RWPE2 (cell line): ENCODE measurements around the gene SASH1.

Experiments used
- ATAC-seq: fragments of 200-7000 bp; cut with Tn5 transposase; 3 replicates; pipeline ENCODE4 v1.9.1; 2021; ENCODE audit warnings: low read depth
- DNase-seq: peaks from one replicate; pipeline ENCODE4 v3.0.0-alpha.2; 2020; ENCODE audit warnings: low spot score
- H3K27ac ChIP-seq: fragments of 450-650 bp; 2 replicates; pipeline ENCODE4 v1.5.1; 2017; ENCODE audit warnings: mild to moderate bottlenecking; ENCODE audit not compliant: poor library complexity, severe bottlenecking
- H3K27me3 ChIP-seq: fragments of 250-450 bp; sonication (Bioruptor Pico); 2 replicates; pipeline ENCODE4 v1.5.1; 2021; ENCODE audit warnings: mild to moderate bottlenecking, moderate library complexity; ENCODE audit not compliant: insufficient read depth, poor library complexity, severe bottlenecking
- H3K36me3 ChIP-seq: fragments of 250-450 bp; sonication (Bioruptor Pico); 2 replicates; pipeline ENCODE4 v1.5.1; 2020; ENCODE audit warnings: low read depth, mild to moderate bottlenecking, moderate library complexity
- H3K4me1 ChIP-seq: fragments of 250-450 bp; sonication (Bioruptor Pico); 2 replicates; pipeline ENCODE4 v1.5.1; 2021; ENCODE audit warnings: mild to moderate bottlenecking, moderate library complexity; ENCODE audit not compliant: insufficient read depth, poor library complexity, severe bottlenecking
- H3K4me3 ChIP-seq: fragments of 250-450 bp; sonication (Bioruptor Pico); 2 replicates; pipeline ENCODE4 v1.5.1; 2021; ENCODE audit warnings: mild to moderate bottlenecking, moderate library complexity; ENCODE audit not compliant: severe bottlenecking
- H3K9me3 ChIP-seq: fragments of 250-450 bp; sonication (Bioruptor Pico); 2 replicates; pipeline ENCODE4 v1.5.1; 2021; ENCODE audit warnings: mild to moderate bottlenecking, moderate library complexity; ENCODE audit not compliant: severe bottlenecking
- TF ChIP-seq, protein P1 (sequence below): fragments of 450-650 bp; IDR thresholded peaks from one replicate; pipeline ENCODE4 v1.5.1; 2017; ENCODE audit warnings: mild to moderate bottlenecking, moderate library complexity; ENCODE audit not compliant: poor library complexity, severe bottlenecking

Gene SASH1

DNA sequence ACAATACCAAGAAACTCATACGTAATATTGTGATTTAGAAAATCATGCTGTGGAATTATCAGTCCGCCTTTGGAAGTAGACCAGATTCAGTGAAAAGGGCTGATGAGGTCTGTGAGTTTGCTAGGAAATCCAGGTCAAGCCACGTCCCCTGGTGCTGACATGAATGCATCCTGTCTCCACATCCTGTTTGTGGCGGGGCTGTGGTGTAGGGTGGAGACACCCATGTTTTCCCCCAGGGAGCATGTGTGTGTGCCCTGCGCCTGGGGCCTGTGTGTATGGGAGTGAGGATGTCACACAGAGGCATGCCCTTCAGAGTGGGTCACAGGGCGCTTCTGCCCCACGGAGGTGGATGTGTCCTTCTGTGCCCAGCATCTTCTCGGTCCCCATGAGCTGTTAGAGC, 109.1 kb downstream of the SASH1 start:
- ATAC-seq: no peak
- peaks cover 2% of the 10 kb centered on the region for H3K4me1 ChIP-seq

DNA sequence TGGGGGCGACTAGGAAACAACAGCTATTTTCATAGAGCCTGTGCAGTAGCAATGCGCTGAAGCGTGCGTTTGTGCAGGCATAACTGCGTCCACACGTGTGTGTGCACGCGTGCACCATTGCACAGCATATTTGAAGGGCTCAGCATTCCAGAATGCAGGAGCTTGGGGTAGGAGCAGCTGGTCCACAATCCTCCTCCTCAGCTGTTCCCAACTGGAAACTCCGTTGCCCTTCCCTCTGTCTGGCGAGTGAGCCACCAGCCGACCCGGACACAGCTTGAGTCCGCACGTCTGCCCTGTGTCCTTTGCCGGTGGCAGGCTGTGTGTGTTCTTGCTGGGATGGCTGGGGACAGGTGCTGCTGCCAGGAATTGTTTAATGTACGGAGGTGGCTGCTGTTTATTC, 110.2 kb downstream of the SASH1 start:
- TF ChIP-seq, protein P1, sequence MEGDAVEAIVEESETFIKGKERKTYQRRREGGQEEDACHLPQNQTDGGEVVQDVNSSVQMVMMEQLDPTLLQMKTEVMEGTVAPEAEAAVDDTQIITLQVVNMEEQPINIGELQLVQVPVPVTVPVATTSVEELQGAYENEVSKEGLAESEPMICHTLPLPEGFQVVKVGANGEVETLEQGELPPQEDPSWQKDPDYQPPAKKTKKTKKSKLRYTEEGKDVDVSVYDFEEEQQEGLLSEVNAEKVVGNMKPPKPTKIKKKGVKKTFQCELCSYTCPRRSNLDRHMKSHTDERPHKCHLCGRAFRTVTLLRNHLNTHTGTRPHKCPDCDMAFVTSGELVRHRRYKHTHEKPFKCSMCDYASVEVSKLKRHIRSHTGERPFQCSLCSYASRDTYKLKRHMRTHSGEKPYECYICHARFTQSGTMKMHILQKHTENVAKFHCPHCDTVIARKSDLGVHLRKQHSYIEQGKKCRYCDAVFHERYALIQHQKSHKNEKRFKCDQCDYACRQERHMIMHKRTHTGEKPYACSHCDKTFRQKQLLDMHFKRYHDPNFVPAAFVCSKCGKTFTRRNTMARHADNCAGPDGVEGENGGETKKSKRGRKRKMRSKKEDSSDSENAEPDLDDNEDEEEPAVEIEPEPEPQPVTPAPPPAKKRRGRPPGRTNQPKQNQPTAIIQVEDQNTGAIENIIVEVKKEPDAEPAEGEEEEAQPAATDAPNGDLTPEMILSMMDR: no peak
- H3K27ac ChIP-seq: no peak overlapping the region
- ATAC-seq: no peak
- H3K4me1 ChIP-seq: no peaks in the 10 kb centered on the region
- no peak overlapping the region for H3K4me3 ChIP-seq
- no peaks in the 10 kb centered on the region for H3K27me3 ChIP-seq
- no peaks in the 10 kb centered on the region for H3K9me3 ChIP-seq
- no peaks in the 10 kb centered on the region for H3K36me3 ChIP-seq
- DNase-seq: no peak

More for the DNA sequence above, 109.1 kb downstream of the SASH1 start:
- no peaks in the 10 kb centered on the region for H3K9me3 ChIP-seq
- DNase-seq: no peak
- no peaks in the 10 kb centered on the region for H3K27me3 ChIP-seq
- TF ChIP-seq, protein P1: no peak
- no peak overlapping the region for H3K27ac ChIP-seq
- no peaks in the 10 kb centered on the region for H3K36me3 ChIP-seq
- H3K4me3 ChIP-seq: no peak overlapping the region

DNA sequence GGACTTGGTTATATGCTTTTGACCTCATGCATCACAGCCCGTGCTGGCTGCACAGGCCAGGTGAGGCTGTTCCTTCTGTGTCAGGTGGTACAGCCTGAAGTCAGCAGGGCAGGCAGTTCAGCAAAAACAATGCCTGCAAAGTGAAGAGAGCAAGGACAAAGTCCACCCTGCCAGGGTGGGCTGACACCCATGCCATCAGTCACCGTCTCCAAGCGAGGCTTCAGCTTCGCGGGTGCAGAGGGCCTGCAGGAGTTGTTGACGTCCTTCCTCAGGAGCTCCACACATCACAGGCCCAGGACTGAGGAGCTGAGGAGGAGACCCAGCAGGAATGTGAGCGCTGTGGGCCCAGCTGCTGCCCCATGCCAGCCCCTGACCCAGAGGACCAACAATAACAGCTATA, 111.3 kb downstream of the SASH1 start:
- Histone ChIP-seq H3K27me3 (no peaks in the 10 kb centered on the region), H3K36me3 (no peaks in the 10 kb centered on the region), H3K9me3 (no peaks in the 10 kb centered on the region), H3K27ac (no peak overlapping the region), H3K4me1 (no peaks in the 10 kb centered on the region), H3K4me3 (no peak overlapping the region)
- TF ChIP-seq, protein P1: no peak
- no peak for DNase-seq
- ATAC-seq: no peak

DNA sequence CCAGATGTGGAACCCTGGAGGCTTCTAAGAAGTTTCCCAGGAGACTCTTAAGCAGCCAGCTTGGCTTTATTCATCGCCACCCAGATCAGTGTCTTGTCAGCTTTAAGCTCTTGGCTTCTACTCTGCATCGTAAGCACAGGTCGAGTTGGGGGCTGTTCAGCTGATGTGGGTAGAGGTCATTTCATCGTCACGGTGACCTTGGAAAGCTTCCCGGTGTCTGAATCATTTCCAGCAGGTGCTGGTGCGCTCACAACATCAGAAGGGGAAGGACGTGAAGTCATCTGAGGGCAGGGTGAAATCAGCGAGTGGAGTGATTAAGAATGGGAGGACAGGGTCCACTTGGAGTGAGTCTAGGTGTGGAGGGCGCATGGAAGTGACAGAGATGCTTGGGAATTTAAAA, 112.6 kb downstream of the SASH1 start:
- Histone ChIP-seq H3K27ac (no peak overlapping the region), H3K9me3 (no peaks in the 10 kb centered on the region), H3K4me1 (no peaks in the 10 kb centered on the region), H3K27me3 (no peaks in the 10 kb centered on the region), H3K4me3 (no peak overlapping the region), H3K36me3 (no peaks in the 10 kb centered on the region)
- TF ChIP-seq, protein P1: no peak
- ATAC-seq: no peak
- no peak for DNase-seq

DNA sequence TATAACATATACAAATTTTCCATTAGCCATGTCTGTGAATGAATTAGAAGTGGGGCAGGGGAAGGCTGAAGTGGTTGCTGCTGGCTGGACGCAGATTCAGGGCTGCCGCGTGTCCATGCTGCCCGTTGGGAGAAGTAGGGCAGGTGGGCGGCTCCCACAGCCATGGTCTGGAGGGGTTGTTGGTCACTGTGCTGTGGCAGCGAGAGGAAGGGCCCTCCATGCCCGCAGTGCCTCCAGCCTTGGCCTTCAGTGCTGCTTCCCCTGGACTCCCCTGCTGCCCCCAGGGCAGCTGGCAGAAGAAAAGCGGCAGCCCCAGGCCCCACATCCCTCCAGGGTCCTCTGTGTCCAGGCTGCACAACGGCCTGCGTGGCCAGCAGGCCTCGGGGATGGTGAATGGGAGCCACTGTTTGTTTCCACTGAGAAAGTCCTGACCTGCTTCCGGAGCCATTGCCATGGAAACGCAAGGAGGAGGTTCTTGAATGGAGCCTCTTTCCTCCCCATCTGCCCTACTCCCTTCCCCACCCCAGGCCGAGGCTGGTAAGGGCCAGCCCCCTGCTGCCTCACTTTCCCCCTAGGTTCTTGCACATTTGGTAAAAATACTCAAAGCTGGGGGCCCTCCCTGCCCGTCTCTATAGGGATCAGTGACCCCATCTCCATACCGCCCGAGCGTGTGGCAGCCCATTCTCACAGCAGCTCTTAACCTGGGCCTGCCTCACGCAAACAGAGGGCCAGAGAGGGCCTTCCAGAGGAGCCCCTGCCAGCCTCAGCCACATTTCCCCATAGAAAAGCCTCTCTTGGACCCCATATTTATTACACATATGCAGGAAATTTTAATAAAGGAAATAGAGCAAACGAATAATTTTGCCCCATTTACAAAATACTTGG, 113.3 kb downstream of the SASH1 start:
- no peaks in the 10 kb centered on the region for H3K9me3 ChIP-seq
- ATAC-seq (no peak), DNase-seq (no peak)
- H3K4me1 ChIP-seq: no peaks in the 10 kb centered on the region
- no peak overlapping the region for H3K27ac ChIP-seq
- no peak overlapping the region for H3K4me3 ChIP-seq
- TF ChIP-seq, protein P1: no peak
- no peaks in the 10 kb centered on the region for H3K36me3 ChIP-seq
- H3K27me3 ChIP-seq: no peaks in the 10 kb centered on the region
